A549 (cell line): ENCODE results near the gene GUCA1A. TPM values are rescaled to one million over a fixed set of nuclear protein-coding genes. Genes with fewer than 3 reads are reported as not detected.

Experiments used
- polyA plus RNA-seq, 4 experiments: library from polyadenylated mRNA; depleted of rRNA in 3 of 4; stranded (reverse); fragments of >200 nt; fragmentation: RNase III in 1 of 4; extraction: RNeasy Plus Mini Kit Qiagen cat#74134 plus additional on column Dnase treatment in 1 of 4; gene quantifications; 2 replicates in 3 of 4; 3 replicates in 1 of 4; pipeline ENCODE4 v1.2.3, GENCODE V29; 2011 to 2017

GUCA1A gene
- polyA plus RNA-seq, 2 of the 4 experiments (the other 2 are of a cell fraction) = not detected

Other genes with a start within 250 kb of the GUCA1A start
- gene CCND3, start 231.6 kb upstream of the GUCA1A start, polyA plus RNA-seq (2011; rRNA removed) = 112 TPM in 2 replicates
- gene CCND3, start 231.6 kb upstream of the GUCA1A start, polyA plus RNA-seq (2017; fragmentation: RNase III; extraction: RNeasy Plus Mini Kit Qiagen cat#74134 plus additional on column Dnase treatment) = 213 to 228 TPM (median 215 TPM) in 3 replicates
- gene TAF8, start 122.8 kb upstream of the GUCA1A start, polyA plus RNA-seq (2011; rRNA removed) = 18.7 and 20.5 TPM in 2 replicates
- 13.3 to 14.0 TPM (median 13.4 TPM) in 3 replicates for gene TAF8, start 122.8 kb upstream of the GUCA1A start, polyA plus RNA-seq (2017; fragmentation: RNase III; extraction: RNeasy Plus Mini Kit Qiagen cat#74134 plus additional on column Dnase treatment)
- 0.44 and 0.66 TPM in 2 replicates for gene C6orf132, start 30.7 kb upstream of the GUCA1A start, polyA plus RNA-seq (2011; rRNA removed)
- gene C6orf132, start 30.7 kb upstream of the GUCA1A start, polyA plus RNA-seq (2017; fragmentation: RNase III; extraction: RNeasy Plus Mini Kit Qiagen cat#74134 plus additional on column Dnase treatment) = 0.58 to 1.1 TPM (median 0.96 TPM) in 3 replicates
- gene GUCA1B, start 21.6 kb downstream of the GUCA1A start, polyA plus RNA-seq (2011; rRNA removed) = 0.62 and 0.82 TPM in 2 replicates
- gene GUCA1B, start 21.6 kb downstream of the GUCA1A start, polyA plus RNA-seq (2017; fragmentation: RNase III; extraction: RNeasy Plus Mini Kit Qiagen cat#74134 plus additional on column Dnase treatment) = 0.90 to 1.0 TPM (median 0.98 TPM) in 3 replicates
- 41.7 and 60.7 TPM in 2 replicates for gene MRPS10, start 44.5 kb downstream of the GUCA1A start, polyA plus RNA-seq (2011; rRNA removed)
- gene MRPS10, start 44.5 kb downstream of the GUCA1A start, polyA plus RNA-seq (2017; fragmentation: RNase III; extraction: RNeasy Plus Mini Kit Qiagen cat#74134 plus additional on column Dnase treatment) = 31.4 to 33.9 TPM (median 31.5 TPM) in 3 replicates